HL-60 (cell line): Measurements from ENCODE around the gene APOBEC3H.

Source experiments
- CTCF ChIP-seq: IDR thresholded peaks from one replicate; pipeline ENCODE4 v1.5.1; 2011; ENCODE audit warnings: low read length, control low read depth, inconsistent platforms; ENCODE audit not compliant: insufficient read depth
- GABPA ChIP-seq: IDR thresholded peaks from 2 replicates; pipeline ENCODE4 v1.6.1; 2012; ENCODE audit warnings: low read depth
- POLR2AphosphoS5 ChIP-seq: IDR thresholded peaks from 2 replicates; pipeline ENCODE4 v1.6.1; 2012; ENCODE audit warnings: low read depth
- REST ChIP-seq: IDR thresholded peaks from 2 replicates; pipeline ENCODE4 v1.6.1; 2012; ENCODE audit warnings: low read depth; ENCODE audit not compliant: insufficient replicate concordance
- SPI1 ChIP-seq: IDR thresholded peaks from 2 replicates; pipeline ENCODE4 v1.6.1; 2012; ENCODE audit warnings: low read depth, mild to moderate bottlenecking, borderline replicate concordance

GRCh38 chr22:39091126-39092081, 5.6 kb upstream of the APOBEC3H start:
- no peak for TF ChIP-seq SPI1
- no peak for TF ChIP-seq CTCF
- TF ChIP-seq GABPA = no peak
- TF ChIP-seq REST = no peak
- no peak for TF ChIP-seq POLR2AphosphoS5
